Measurements from ENCODE around the gene TREML4. TPM values are rescaled to one million over a fixed set of nuclear protein-coding genes. Genes with fewer than 3 reads are reported as not detected.

TREML4 gene
- total and polyA plus RNA-seq, 2 of the 8 experiments (the other 6 are each of a cell fraction or from before 2014, with no cell fraction given) = not detected

- TF ChIP-seq TEAD4 (IDR thresholded peaks at IDR 0.05; ENCODE audit: low read depth, low read length) (no peak), SRF (IDR thresholded peaks at IDR 0.05; ENCODE audit: low read depth, low read length) (no peak)
These were observed 1.4 kb upstream of the TREML4 start (continued) for GRCh38 chr6:41226752-41227151.
